IMR-90 (cell line): ENCODE data around the gene MPPED2. TPM values are rescaled to one million over a fixed set of nuclear protein-coding genes. Genes with fewer than 3 reads are reported as not detected.

Experiments
- ATAC-seq: fragments of 200-7000 bp; cut with Tn5 transposase; 2 replicates; pipeline ENCODE4 v1.9.1; 2020; ENCODE audit warnings: low read depth, mild to moderate bottlenecking, moderate library complexity
- BruUV-seq: library from RNA; stranded (reverse); fragments of 400-500 nt; replicated peaks from 2 replicates; lab custom pipeline; 2021; lab: Mats Ljungman, UMichigan
- CTCF ChIA-PET: fragments of 300-600 bp; formaldehyde crosslinking; extraction: SDS; loops from one replicate; lab custom pipeline; 2021; ENCODE audit warnings: antibody characterized with exemption; lab: Yijun Ruan, JAX
- POLR2A ChIA-PET: fragments of 300-600 bp; sonication (Branson Sonifier 250); formaldehyde crosslinking; loops from one replicate; lab custom pipeline; 2022; ENCODE audit warnings: antibody characterized with exemption; ENCODE audit not compliant: unreplicated experiment; lab: Charles Lee
- DNase-seq: peaks from one replicate; pipeline ENCODE4 v3.0.0; 2013
- H2AFZ ChIP-seq: replicated peaks from 2 replicates; pipeline ENCODE3; 2013; ENCODE audit warnings: low read length, mild to moderate bottlenecking; ENCODE audit not compliant: poor library complexity
- H2AK5ac ChIP-seq: 2 replicates; pipeline ENCODE4 v1.6.1; 2013; ENCODE audit warnings: low read depth, low read length, inconsistent platforms
- H2AK9ac ChIP-seq: replicated peaks from 2 replicates; pipeline ENCODE3; 2013; ENCODE audit warnings: mild to moderate bottlenecking, low read depth, low read length, moderate library complexity; ENCODE audit not compliant: poor library complexity
- H2BK120ac ChIP-seq: 2 replicates; pipeline ENCODE4 v1.6.1; 2013; ENCODE audit warnings: low read depth, low read length, inconsistent platforms
- H2BK15ac ChIP-seq: 3 replicates; pipeline ENCODE4 v1.6.1; 2013; ENCODE audit warnings: low read depth, low read length, inconsistent platforms
- H2BK20ac ChIP-seq: 2 replicates; pipeline ENCODE4 v1.6.1; 2013; ENCODE audit warnings: low read depth, mild to moderate bottlenecking, inconsistent platforms, low read length, moderate library complexity
- H2BK5ac ChIP-seq: 2 replicates; pipeline ENCODE4 v1.6.1; 2013; ENCODE audit warnings: mild to moderate bottlenecking, low read depth, low read length, inconsistent platforms; ENCODE audit not compliant: poor library complexity, severe bottlenecking
- H3K14ac ChIP-seq: replicated peaks from 2 replicates; pipeline ENCODE4 v1.6.1; 2013; ENCODE audit warnings: low read depth, low read length, inconsistent platforms
- H3K18ac ChIP-seq: 2 replicates; pipeline ENCODE4 v1.6.1; 2013; ENCODE audit warnings: low read depth, low read length, control low read depth
- H3K23ac ChIP-seq: 2 replicates; pipeline ENCODE4 v1.6.1; 2013; ENCODE audit warnings: low read depth, low read length, inconsistent platforms
- H3K27ac ChIP-seq: 2 replicates; pipeline ENCODE4 v1.5.1; 2013; ENCODE audit warnings: mild to moderate bottlenecking, control low read depth, low read length; ENCODE audit not compliant: insufficient read depth
- H3K27me3 ChIP-seq: 2 replicates; pipeline ENCODE4 v1.6.1; 2013; ENCODE audit warnings: low read length; ENCODE audit not compliant: control insufficient read depth, insufficient read depth
- H3K36me3 ChIP-seq: 2 replicates; pipeline ENCODE4 v1.6.1; 2013; ENCODE audit warnings: low read length, mixed read lengths; ENCODE audit not compliant: control insufficient read depth, insufficient read depth
- H3K4ac ChIP-seq: 2 replicates; pipeline ENCODE4 v1.6.1; 2013; ENCODE audit warnings: low read depth, low read length, inconsistent platforms
- H3K4me1 ChIP-seq: 2 replicates; pipeline ENCODE4 v1.6.1; 2013; ENCODE audit warnings: low read length, mixed read lengths; ENCODE audit not compliant: control insufficient read depth, insufficient read depth
- H3K4me2 ChIP-seq: 2 replicates; pipeline ENCODE4 v1.6.1; 2013; ENCODE audit warnings: low read depth, mild to moderate bottlenecking, control low read depth, low read length, moderate library complexity
- H3K4me3 ChIP-seq: 2 replicates; pipeline ENCODE4 v1.5.1; 2013; ENCODE audit warnings: low read depth, mild to moderate bottlenecking, control low read depth, low read length, moderate library complexity; ENCODE audit not compliant: insufficient read depth
- H3K56ac ChIP-seq: 2 replicates; pipeline ENCODE4 v1.6.1; 2013; ENCODE audit warnings: low read length, inconsistent platforms; ENCODE audit not compliant: insufficient read depth; ENCODE audit errors: extremely low read depth
- H3K79me1 ChIP-seq, 2 experiments: 2 replicates each; pipeline ENCODE4 v1.6.1; 2013; ENCODE audit warnings: low read length in 2 of 2, inconsistent platforms in 1 of 2, low read depth in 1 of 2
- H3K9ac ChIP-seq: 2 replicates; pipeline ENCODE4 v1.6.1; 2013; ENCODE audit warnings: low read depth, low read length, control low read depth
- H3K9me1 ChIP-seq: 2 replicates; pipeline ENCODE4 v1.6.1; 2013; ENCODE audit warnings: low read length, inconsistent platforms; ENCODE audit not compliant: insufficient read depth
- H3K9me3 ChIP-seq: 2 replicates; pipeline ENCODE4 v1.6.1; 2013; ENCODE audit warnings: low read length; ENCODE audit not compliant: control insufficient read depth, insufficient read depth
- H4K20me1 ChIP-seq: 2 replicates; pipeline ENCODE4 v1.6.1; 2013; ENCODE audit warnings: low read length, inconsistent platforms; ENCODE audit not compliant: insufficient read depth
- H4K5ac ChIP-seq: 2 replicates; pipeline ENCODE4 v1.6.1; 2013; ENCODE audit warnings: mild to moderate bottlenecking, low read depth, low read length, control low read depth
- H4K8ac ChIP-seq, 2 experiments: 2 replicates each; pipeline ENCODE4 v1.6.1; 2013; ENCODE audit warnings: low read depth in 2 of 2, low read length in 2 of 2, control low read depth in 1 of 2, inconsistent platforms in 1 of 2
- H4K91ac ChIP-seq: 2 replicates; pipeline ENCODE4 v1.6.1; 2013; ENCODE audit warnings: low read depth, low read length, inconsistent platforms; ENCODE audit not compliant: insufficient read depth
- BHLHE40 ChIP-seq: fragments of 150-350 bp; IDR thresholded peaks from 2 replicates; pipeline ENCODE4 v1.6.1; 2016; ENCODE audit warnings: mild to moderate bottlenecking, low read depth, low read length
- CHD1 ChIP-seq: IDR thresholded peaks from 2 replicates; pipeline ENCODE4 v1.6.1; 2012; ENCODE audit warnings: low read depth, low read length, improper control_type of control experiment
- CTCF ChIP-seq: conservative IDR thresholded peaks from 2 replicates; pipeline ENCODE4 v1.5.1; 2012; ENCODE audit warnings: mild to moderate bottlenecking, low read depth, low read length, improper control_type of control experiment
- ELK1 ChIP-seq: fragments of 150-350 bp; IDR thresholded peaks from 2 replicates; pipeline ENCODE4 v1.6.1; 2016; ENCODE audit warnings: low read depth, mild to moderate bottlenecking, low read length, moderate library complexity, borderline replicate concordance
- FOS ChIP-seq: fragments of 150-350 bp; IDR thresholded peaks from 2 replicates; pipeline ENCODE4 v1.6.1; 2016; ENCODE audit warnings: low read depth, low read length
- MAFK ChIP-seq: IDR thresholded peaks from 2 replicates; pipeline ENCODE4 v1.6.1; 2012; ENCODE audit warnings: low read depth, low read length, improper control_type of control experiment
- MAZ ChIP-seq: IDR thresholded peaks from 2 replicates; pipeline ENCODE4 v1.6.1; 2012; ENCODE audit warnings: low read depth, mild to moderate bottlenecking, low read length, improper control_type of control experiment, moderate library complexity, borderline replicate concordance
- MXI1 ChIP-seq: IDR thresholded peaks from 2 replicates; pipeline ENCODE4 v1.6.1; 2012; ENCODE audit warnings: low read depth, mild to moderate bottlenecking, low read length, moderate library complexity, borderline replicate concordance
- NFE2L2 ChIP-seq: fragments of 150-350 bp; IDR thresholded peaks from 2 replicates; pipeline ENCODE4 v1.6.1; 2016; ENCODE audit warnings: low read depth, mild to moderate bottlenecking, low read length
- POLR2A ChIP-seq: IDR thresholded peaks from 2 replicates; pipeline ENCODE4 v1.6.1; 2012; ENCODE audit warnings: mild to moderate bottlenecking, low read depth, low read length
- RAD21 ChIP-seq: IDR thresholded peaks from 2 replicates; pipeline ENCODE4 v1.6.1; 2012; ENCODE audit warnings: low read length, improper control_type of control experiment
- RCOR1 ChIP-seq: IDR thresholded peaks from 2 replicates; pipeline ENCODE4 v1.6.1; 2012; ENCODE audit warnings: mild to moderate bottlenecking, low read length, improper control_type of control experiment; ENCODE audit not compliant: insufficient replicate concordance
- SMC3 ChIP-seq: fragments of 150-350 bp; IDR thresholded peaks from 2 replicates; pipeline ENCODE4 v1.6.1; 2016; ENCODE audit warnings: low read depth, mild to moderate bottlenecking, antibody characterized with exemption, low read length, moderate library complexity
- dilution Hi-C: fragments of 300-500 bp; cut with HindIII; formaldehyde crosslinking; loops from one replicate; pipeline ENCODE4 v1.14.3; 2018; ENCODE audit warnings: low sequenced_read_pairs; ENCODE audit not compliant: unreplicated experiment
- in situ Hi-C: fragments of 300-500 bp; cut with MboI; formaldehyde crosslinking; loops from 3 replicates; pipeline ENCODE4 v1.14.3; 2019; ENCODE audit warnings: low sequenced_read_pairs, inconsistent platforms, mixed read lengths
- intact Hi-C: fragments of 100-400 bp; cut with micrococcal nuclease; formaldehyde crosslinking; loops from 2 replicates; pipeline ENCODE4 v1.10.0; 2022
- polyA plus RNA-seq, 3 experiments: library from polyadenylated mRNA; depleted of rRNA; stranded (reverse); fragments of >200 nt; gene quantifications; 2 replicates each; pipeline ENCODE4 v1.2.3, GENCODE V29; 2012; ENCODE audit warnings: low replicate concordance in 1 of 3
- total RNA-seq: library from RNA; depleted of rRNA; stranded (reverse); fragments of >200 nt; gene quantifications from 2 replicates; pipeline ENCODE4 v1.2.3, GENCODE V29; 2012

MPPED2 gene
- total and polyA plus RNA-seq, 2 of the 4 experiments (the other 2 are of a cell fraction), result 0.10 TPM; not detected in 1

- Histone ChIP-seq H3K18ac (no peak overlapping the region), H3K9me1 (no peaks in the 10 kb centered on the region), H2BK15ac (no peak overlapping the region), H2BK120ac (no peak overlapping the region), H3K9me3 (no peaks in the 10 kb centered on the region), H4K20me1 (no peaks in the 10 kb centered on the region), H3K4me3 (no peak overlapping the region), H2AK5ac (no peak overlapping the region), H3K79me1 (no peaks in the 10 kb centered on the region), H2BK5ac (no peak overlapping the region), H3K9ac (no peak overlapping the region), H2AK9ac (no peak overlapping the region), H3K4me1 (no peaks in the 10 kb centered on the region), H2AFZ (no peak overlapping the region), H3K56ac (no peak overlapping the region), H3K4ac (no peak overlapping the region), H3K4me2 (no peak overlapping the region), H3K23ac (no peak overlapping the region), H3K14ac (no peak overlapping the region), H4K8ac (no peak overlapping the region), H3K36me3 (no peaks in the 10 kb centered on the region), H3K27ac (no peak overlapping the region), H4K5ac (no peak overlapping the region), H3K27me3 (no peaks in the 10 kb centered on the region), H4K91ac (no peak overlapping the region), H2BK20ac (no peak overlapping the region)
- no peak for ATAC-seq
- dilution Hi-C loops, result no loop called here
- BruUV-seq, result no TSS peak
- POLR2A ChIA-PET, result no interaction called here
- TF ChIP-seq MXI1 (no peak), BHLHE40 (no peak), CTCF (no peak), POLR2A (no peak), NFE2L2 (no peak), ELK1 (no peak), RCOR1 (no peak), SMC3 (no peak), FOS (no peak), RAD21 (no peak), CHD1 (no peak), MAZ (no peak), MAFK (no peak)
- no peak for DNase-seq
- intact Hi-C loops, result no loop called here
- in situ Hi-C loops, result no loop called here
- CTCF ChIA-PET, result no interaction called here
Measured at GRCh38 chr11:30380846-30381245, 205.3 kb downstream of the MPPED2 start.
